Measurements from ENCODE around the gene CD27.

The CD27 gene

GRCh38 chr12:6434205-6435140 is 10.3 kb upstream of the CD27 start:
- no peaks in the 10 kb centered on the region for H3K4me1 ChIP-seq (ENCODE audit: control insufficient read depth, insufficient read depth, low read length)
- H3K27me3 ChIP-seq (ENCODE audit: control insufficient read depth, insufficient read depth, low read length, poor library complexity, severe bottlenecking) = no peaks in the 10 kb centered on the region
- H3K36me3 ChIP-seq (ENCODE audit: control insufficient read depth, insufficient read depth, low read length) = no peaks in the 10 kb centered on the region
- WGBS, 2 experiments = 88 to 92% methylated on average over 17 of the region's 17 CpGs
- H3K9me3 ChIP-seq (ENCODE audit: control insufficient read depth, low read length) = no peaks in the 10 kb centered on the region
- no peak overlapping the region for H3K27ac ChIP-seq (ENCODE audit: insufficient read depth, low read depth, low read length, poor library complexity, severe bottlenecking)
- no peak overlapping the region for H3K4me3 ChIP-seq (ENCODE audit: insufficient read depth, low read depth, low read length)

GRCh38 chr12:6435961-6436715 is 8.6 kb upstream of the CD27 start:
- WGBS, 2 experiments = 87 to 88% methylated on average over 13 of the region's 13 CpGs
- Histone ChIP-seq H3K4me3 (ENCODE audit: insufficient read depth, low read depth, low read length) (no peak overlapping the region), H3K27ac (ENCODE audit: insufficient read depth, low read depth, low read length, poor library complexity, severe bottlenecking) (no peak overlapping the region), H3K27me3 (ENCODE audit: control insufficient read depth, insufficient read depth, low read length, poor library complexity, severe bottlenecking) (no peaks in the 10 kb centered on the region), H3K9me3 (ENCODE audit: control insufficient read depth, low read length) (no peaks in the 10 kb centered on the region), H3K36me3 (ENCODE audit: control insufficient read depth, insufficient read depth, low read length) (no peaks in the 10 kb centered on the region), H3K4me1 (ENCODE audit: control insufficient read depth, insufficient read depth, low read length) (no peaks in the 10 kb centered on the region)

- WGBS, 2 experiments = 84 to 97% methylated on average over 3 of the region's 3 CpGs
- no peaks in the 10 kb centered on the region for H3K27me3 ChIP-seq (ENCODE audit: control insufficient read depth, insufficient read depth, low read length, poor library complexity, severe bottlenecking)
- H3K36me3 ChIP-seq (ENCODE audit: control insufficient read depth, insufficient read depth, low read length) = no peaks in the 10 kb centered on the region
- no peak overlapping the region for H3K4me3 ChIP-seq (ENCODE audit: insufficient read depth, low read depth, low read length)
- H3K4me1 ChIP-seq (ENCODE audit: control insufficient read depth, insufficient read depth, low read length) = no peaks in the 10 kb centered on the region
- H3K27ac ChIP-seq (ENCODE audit: insufficient read depth, low read depth, low read length, poor library complexity, severe bottlenecking) = no peak overlapping the region
- H3K9me3 ChIP-seq (ENCODE audit: control insufficient read depth, low read length) = no peaks in the 10 kb centered on the region
These were observed 7.2 kb upstream of the CD27 start for GRCh38 chr12:6437586-6437985.

GRCh38 chr12:6438345-6438744 is 6.4 kb upstream of the CD27 start:
- Histone ChIP-seq H3K4me1 (ENCODE audit: control insufficient read depth, insufficient read depth, low read length) (no peaks in the 10 kb centered on the region), H3K4me3 (ENCODE audit: insufficient read depth, low read depth, low read length) (no peak overlapping the region), H3K27ac (ENCODE audit: insufficient read depth, low read depth, low read length, poor library complexity, severe bottlenecking) (no peak overlapping the region), H3K9me3 (ENCODE audit: control insufficient read depth, low read length) (no peaks in the 10 kb centered on the region), H3K27me3 (ENCODE audit: control insufficient read depth, insufficient read depth, low read length, poor library complexity, severe bottlenecking) (no peaks in the 10 kb centered on the region), H3K36me3 (ENCODE audit: control insufficient read depth, insufficient read depth, low read length) (no peaks in the 10 kb centered on the region)
- 96 to 98% methylated on average over 11 of the region's 12 CpGs for WGBS, 2 experiments

GRCh38 chr12:6440391-6440790 is 4.4 kb upstream of the CD27 start:
- H3K27ac ChIP-seq (ENCODE audit: insufficient read depth, low read depth, low read length, poor library complexity, severe bottlenecking) = no peak overlapping the region
- H3K4me1 ChIP-seq (ENCODE audit: control insufficient read depth, insufficient read depth, low read length) = peaks cover 4% of the 10 kb centered on the region
- H3K36me3 ChIP-seq (ENCODE audit: control insufficient read depth, insufficient read depth, low read length) = no peaks in the 10 kb centered on the region
- WGBS, 2 experiments = 87 to 91% methylated on average over 1 of the region's 1 CpG
- H3K27me3 ChIP-seq (ENCODE audit: control insufficient read depth, insufficient read depth, low read length, poor library complexity, severe bottlenecking) = no peaks in the 10 kb centered on the region
- no peaks in the 10 kb centered on the region for H3K9me3 ChIP-seq (ENCODE audit: control insufficient read depth, low read length)
- H3K4me3 ChIP-seq (ENCODE audit: insufficient read depth, low read depth, low read length) = no peak overlapping the region

- Histone ChIP-seq H3K4me3 (ENCODE audit: insufficient read depth, low read depth, low read length) (no peak overlapping the region), H3K27ac (ENCODE audit: insufficient read depth, low read depth, low read length, poor library complexity, severe bottlenecking) (no peak overlapping the region), H3K4me1 (ENCODE audit: control insufficient read depth, insufficient read depth, low read length) (peaks cover 4% of the 10 kb centered on the region), H3K27me3 (ENCODE audit: control insufficient read depth, insufficient read depth, low read length, poor library complexity, severe bottlenecking) (no peaks in the 10 kb centered on the region), H3K36me3 (ENCODE audit: control insufficient read depth, insufficient read depth, low read length) (no peaks in the 10 kb centered on the region), H3K9me3 (ENCODE audit: control insufficient read depth, low read length) (no peaks in the 10 kb centered on the region)
- WGBS, 2 experiments = 85 to 91% methylated on average over 9 of the region's 9 CpGs
These were observed 1.9 kb upstream of the CD27 start for GRCh38 chr12:6442836-6443235.

- 78 to 79% methylated on average over 9 of the region's 9 CpGs for WGBS, 2 experiments
- Histone ChIP-seq H3K27ac (ENCODE audit: insufficient read depth, low read depth, low read length, poor library complexity, severe bottlenecking) (no peak overlapping the region), H3K9me3 (ENCODE audit: control insufficient read depth, low read length) (no peaks in the 10 kb centered on the region), H3K27me3 (ENCODE audit: control insufficient read depth, insufficient read depth, low read length, poor library complexity, severe bottlenecking) (no peaks in the 10 kb centered on the region), H3K4me3 (ENCODE audit: insufficient read depth, low read depth, low read length) (no peak overlapping the region), H3K36me3 (ENCODE audit: control insufficient read depth, insufficient read depth, low read length) (no peaks in the 10 kb centered on the region), H3K4me1 (ENCODE audit: control insufficient read depth, insufficient read depth, low read length) (peaks cover 4% of the 10 kb centered on the region)
These were observed 1.3 kb upstream of the CD27 start for GRCh38 chr12:6443361-6443983.

- Histone ChIP-seq H3K4me3 (ENCODE audit: insufficient read depth, low read depth, low read length) (no peak overlapping the region), H3K27ac (ENCODE audit: insufficient read depth, low read depth, low read length, poor library complexity, severe bottlenecking) (no peak overlapping the region), H3K36me3 (ENCODE audit: control insufficient read depth, insufficient read depth, low read length) (no peaks in the 10 kb centered on the region), H3K9me3 (ENCODE audit: control insufficient read depth, low read length) (no peaks in the 10 kb centered on the region), H3K27me3 (ENCODE audit: control insufficient read depth, insufficient read depth, low read length, poor library complexity, severe bottlenecking) (no peaks in the 10 kb centered on the region), H3K4me1 (ENCODE audit: control insufficient read depth, insufficient read depth, low read length) (peaks cover 4% of the 10 kb centered on the region)
- 83 to 90% methylated on average over 4 of the region's 4 CpGs for WGBS, 2 experiments
These were observed 724 bp upstream of the CD27 start for GRCh38 chr12:6444031-6444430.

GRCh38 chr12:6450091-6450868 is 5.5 kb downstream of the CD27 start:
- H3K9me3 ChIP-seq (ENCODE audit: control insufficient read depth, low read length) = no peaks in the 10 kb centered on the region
- H3K4me3 ChIP-seq (ENCODE audit: insufficient read depth, low read depth, low read length) = peak overlapping the region; percentile 2
- 63 to 69% methylated on average over 16 of the region's 16 CpGs for WGBS, 2 experiments

More at GRCh38 chr12:6450091-6450868, 5.5 kb downstream of the CD27 start:
- H3K4me1 ChIP-seq (ENCODE audit: control insufficient read depth, insufficient read depth, low read length) = peaks cover 36% of the 10 kb centered on the region
- peak overlapping the region; percentile 65 for H3K27ac ChIP-seq (ENCODE audit: insufficient read depth, low read depth, low read length, poor library complexity, severe bottlenecking)
- H3K36me3 ChIP-seq (ENCODE audit: control insufficient read depth, insufficient read depth, low read length) = no peaks in the 10 kb centered on the region
- no peaks in the 10 kb centered on the region for H3K27me3 ChIP-seq (ENCODE audit: control insufficient read depth, insufficient read depth, low read length, poor library complexity, severe bottlenecking)

Measured in ectodermal cell (in vitro differentiated cells).